HEK293T (cell line): Measurements from ENCODE around the gene PLEKHG2.

Source experiments
- ARNT ChIP-seq: fragments of 450-650 bp; IDR thresholded peaks from 2 replicates; pipeline ENCODE4 v1.6.1; 2017; ENCODE audit warnings: mild to moderate bottlenecking
- CTBP1 ChIP-seq: fragments of 450-650 bp; IDR thresholded peaks from 2 replicates; pipeline ENCODE4 v1.6.1; 2016; ENCODE audit warnings: borderline replicate concordance
- FOXK2 ChIP-seq: fragments of 450-650 bp; IDR thresholded peaks from 2 replicates; pipeline ENCODE4 v1.6.1; 2016; ENCODE audit warnings: mild to moderate bottlenecking
- FOXM1 ChIP-seq: fragments of 450-650 bp; IDR thresholded peaks from 2 replicates; pipeline ENCODE4 v1.6.1; 2017; ENCODE audit warnings: mild to moderate bottlenecking, borderline replicate concordance
- PKNOX1 ChIP-seq: fragments of 450-650 bp; IDR thresholded peaks from 2 replicates; pipeline ENCODE4 v1.6.1; 2016
- SP1 ChIP-seq: fragments of 450-650 bp; IDR thresholded peaks from 2 replicates; pipeline ENCODE4 v1.6.1; 2017
- TARDBP ChIP-seq: fragments of 450-650 bp; IDR thresholded peaks from 2 replicates; pipeline ENCODE4 v1.6.1; 2016
- ZNF384 ChIP-seq: fragments of 450-650 bp; IDR thresholded peaks from 2 replicates; pipeline ENCODE4 v1.6.1; 2016

GRCh38 chr19:39436350-39436716, 23.9 kb downstream of the PLEKHG2 start:
- TF ChIP-seq SP1 = no peak
- TF ChIP-seq PKNOX1 = no peak
- no peak for TF ChIP-seq TARDBP
- no peak for TF ChIP-seq ARNT
- no peak for TF ChIP-seq FOXM1
- no peak for TF ChIP-seq ZNF384
- no peak for TF ChIP-seq FOXK2
- no peak for TF ChIP-seq CTBP1
